Activated CD8-positive, alpha-beta T cell treated with anti-CD3 and anti-CD28 coated beads for 36 hours (primary cell): ENCODE measurements around the gene ERCC8. TPM values are rescaled to one million over a fixed set of nuclear protein-coding genes. Genes with fewer than 3 reads are reported as not detected.

Experiments used
- ATAC-seq: fragments of 200-7000 bp; cut with Tn5 transposase; one replicate; pipeline ENCODE4 v1.10.0; 2021; ENCODE audit warnings: mild to moderate bottlenecking, moderate library complexity
- CTCF ChIA-PET: fragments of 350-600 bp; sonication (Branson Sonifier 250); formaldehyde crosslinking; loops from one replicate; lab custom pipeline; 2021; ENCODE audit warnings: antibody characterized with exemption; lab: Charles Lee
- POLR2A ChIA-PET: fragments of 350-600 bp; sonication (Branson Sonifier 250); formaldehyde crosslinking; loops from one replicate; lab custom pipeline; 2021; ENCODE audit warnings: antibody characterized with exemption; lab: Charles Lee
- DNase-seq: peaks from one replicate; pipeline ENCODE4 v3.0.0-alpha.2; 2020
- H3K27ac Mint-ChIP-seq: one replicate; pipeline ENCODE4 v1.8.0; 2021; ENCODE audit warnings: mild to moderate bottlenecking, mixed read lengths
- H3K27me3 Mint-ChIP-seq: one replicate; pipeline ENCODE4 v1.8.0; 2021; ENCODE audit warnings: mixed read lengths
- H3K36me3 Mint-ChIP-seq: one replicate; pipeline ENCODE4 v1.8.0; 2021; ENCODE audit warnings: low read depth, mixed read lengths
- H3K4me1 Mint-ChIP-seq: one replicate; pipeline ENCODE4 v1.8.0; 2021; ENCODE audit warnings: low read depth, mixed read lengths
- H3K4me3 Mint-ChIP-seq: one replicate; pipeline ENCODE4 v1.8.0; 2021; ENCODE audit warnings: mild to moderate bottlenecking, moderate library complexity, mixed read lengths
- H3K9me3 Mint-ChIP-seq: one replicate; pipeline ENCODE4 v1.8.0; 2021; ENCODE audit warnings: mixed read lengths
- CTCF ChIP-seq: fragments of 200-600 bp; IDR thresholded peaks from one replicate; pipeline ENCODE4 v1.8.0; 2022; ENCODE audit warnings: antibody characterized with exemption, mild to moderate bottlenecking
- intact Hi-C: fragments of 100-400 bp; cut with micrococcal nuclease; formaldehyde crosslinking; loops from one replicate; pipeline ENCODE4 v1.10.0; 2022
- total RNA-seq, 2 experiments: library from RNA; stranded (reverse); gene quantifications; one replicate each; pipeline ENCODE4 v1.2.3, GENCODE V29; 2021

Gene ERCC8
- total RNA-seq, 2 experiments from 2014 or later = 10.8 to 11.7 TPM

GRCh38 chr5:60929024-60929423 is 15.8 kb downstream of the ERCC8 start:
- no peak overlapping the region for H3K4me3 Mint-ChIP-seq
- H3K4me1 Mint-ChIP-seq = no peaks in the 10 kb centered on the region
- intact Hi-C loops = no loop called here
- H3K27me3 Mint-ChIP-seq = no peaks in the 10 kb centered on the region
- no peak overlapping the region for H3K27ac Mint-ChIP-seq
- DNase-seq (no peak), ATAC-seq (no peak)
- CTCF ChIA-PET = interaction anchor here (1.0 to 1.2 kb wide), 2 partner anchors 10 to 26 kb away, joined by 3 read pairs; no protein-coding TSS in a partner anchor
- TF ChIP-seq CTCF = peak; percentile 28
- H3K9me3 Mint-ChIP-seq = no peaks in the 10 kb centered on the region
- peaks cover 10% of the 10 kb centered on the region for H3K36me3 Mint-ChIP-seq
- POLR2A ChIA-PET = no interaction called here

GRCh38 chr5:60927450-60927849 is 17.4 kb downstream of the ERCC8 start:
- H3K4me1 Mint-ChIP-seq = no peaks in the 10 kb centered on the region
- H3K9me3 Mint-ChIP-seq = no peaks in the 10 kb centered on the region
- peaks cover 10% of the 10 kb centered on the region for H3K36me3 Mint-ChIP-seq
- intact Hi-C loops = no loop called here
- no peak for TF ChIP-seq CTCF
- no peak overlapping the region for H3K27ac Mint-ChIP-seq
- no peak overlapping the region for H3K4me3 Mint-ChIP-seq
- ChIA-PET POLR2A (no interaction called here), CTCF (no interaction called here)
- DNase-seq (no peak), ATAC-seq (no peak)
- no peaks in the 10 kb centered on the region for H3K27me3 Mint-ChIP-seq

GRCh38 chr5:60918466-60918865 is 26.4 kb downstream of the ERCC8 start:
- Mint-ChIP-seq H3K27me3 (no peaks in the 10 kb centered on the region), H3K27ac (no peak overlapping the region), H3K4me3 (no peak overlapping the region), H3K9me3 (peaks cover 5% of the 10 kb centered on the region), H3K4me1 (no peaks in the 10 kb centered on the region), H3K36me3 (peaks cover 46% of the 10 kb centered on the region)
- CTCF ChIA-PET = no interaction called here
- intact Hi-C loops = no loop called here
- TF ChIP-seq CTCF = no peak
- DNase-seq = no peak
- ATAC-seq = no peak
- POLR2A ChIA-PET = no interaction called here

GRCh38 chr5:60916646-60917045 is 28.2 kb downstream of the ERCC8 start:
- no peak for TF ChIP-seq CTCF
- ChIA-PET CTCF (no interaction called here), POLR2A (no interaction called here)
- peaks cover 53% of the 10 kb centered on the region for H3K36me3 Mint-ChIP-seq
- no peak overlapping the region for H3K27ac Mint-ChIP-seq
- ATAC-seq (no peak), DNase-seq (no peak)
- intact Hi-C loops = no loop called here
- H3K9me3 Mint-ChIP-seq = peaks cover 7% of the 10 kb centered on the region
- H3K27me3 Mint-ChIP-seq = no peaks in the 10 kb centered on the region
- H3K4me1 Mint-ChIP-seq = no peaks in the 10 kb centered on the region
- H3K4me3 Mint-ChIP-seq = no peak overlapping the region

- CTCF ChIA-PET = no interaction called here
- H3K36me3 Mint-ChIP-seq = peaks cover 19% of the 10 kb centered on the region
- POLR2A ChIA-PET = no interaction called here
- no peak for TF ChIP-seq CTCF
- no peaks in the 10 kb centered on the region for H3K4me1 Mint-ChIP-seq
- no peaks in the 10 kb centered on the region for H3K27me3 Mint-ChIP-seq
- H3K4me3 Mint-ChIP-seq = no peak overlapping the region
- H3K9me3 Mint-ChIP-seq = no peaks in the 10 kb centered on the region
- ATAC-seq (no peak), DNase-seq (no peak)
- H3K27ac Mint-ChIP-seq = no peak overlapping the region
- intact Hi-C loops = no loop called here
These were observed 41.5 kb downstream of the ERCC8 start for GRCh38 chr5:60903356-60903755.
